Measurements from ENCODE around the gene TICRR.
"Not testable (repeated sequence)": the region's sequence is repeated elsewhere in the genome, so short reads cannot be mapped to it uniquely, and the experiment has no call there.

Gene TICRR

DNA sequence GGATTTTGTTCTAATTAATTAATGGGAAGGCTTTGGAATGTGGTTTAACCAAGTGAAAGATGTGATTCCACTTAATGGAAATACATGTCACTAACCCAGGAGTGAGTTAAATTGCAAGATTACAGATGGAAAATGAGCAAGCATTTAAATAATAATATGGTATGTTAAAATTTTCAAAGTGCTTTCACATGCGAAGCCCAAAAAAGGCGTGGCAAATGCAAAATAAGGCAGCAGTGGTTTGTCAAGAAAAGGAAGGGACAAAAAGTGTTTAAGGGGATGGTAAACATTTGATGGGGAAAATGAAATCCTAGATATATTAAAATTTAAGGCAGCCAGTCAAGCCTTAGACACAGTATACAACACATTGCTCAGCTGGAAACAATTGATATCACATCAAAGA lies 2.9 kb downstream of the TICRR start:
- CTCF ChIA-PET: interaction anchor here (0.7 to 1.7 kb wide), 2 partner anchors 23 to 86 kb away, joined by 4 read pairs; no protein-coding TSS in a partner anchor
- POLR2A ChIA-PET: no interaction called here
- DNase-seq (ENCODE audit: extremely low spot score): no peak
- no peak for TF ChIP-seq SP1 (IDR thresholded peaks at IDR 0.05)
- no peak for TF ChIP-seq ARNT (IDR thresholded peaks at IDR 0.05)
- TF ChIP-seq FOXM1 (IDR thresholded peaks at IDR 0.05; ENCODE audit: borderline replicate concordance): no peak

DNA sequence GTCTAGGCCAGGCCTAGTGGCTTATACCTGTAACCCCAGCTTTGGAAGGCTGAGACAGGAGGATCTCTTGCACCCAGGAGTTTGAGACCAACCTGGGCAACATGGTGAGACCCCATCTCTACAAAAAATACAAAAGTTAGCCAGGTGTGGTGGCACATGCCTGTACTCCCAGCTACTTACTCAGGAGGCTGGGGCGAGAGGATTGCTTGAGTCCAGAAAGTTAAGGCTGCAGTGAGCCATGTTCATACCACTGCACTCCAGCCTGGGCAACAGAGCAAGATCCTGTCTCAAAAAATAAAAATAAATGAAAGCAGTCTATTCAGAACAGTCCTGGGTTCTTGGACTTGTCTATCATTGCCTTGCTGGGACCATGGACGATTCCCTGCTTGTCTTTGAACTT lies 5.5 kb downstream of the TICRR start:
- DNase-seq (ENCODE audit: extremely low spot score); POLR2A ChIA-PET: not testable (repeated sequence)
- CTCF ChIA-PET: interaction anchor here (0.6 kb wide), 1 partner anchor 38 kb away, joined by 7 read pairs; no protein-coding TSS in a partner anchor

GRCh38 chr15:89586651-89587050 lies 11.4 kb downstream of the TICRR start:
- CTCF ChIA-PET: no interaction called here
- POLR2A ChIA-PET: interaction anchor here (7.8 kb wide), 1 partner anchor 12 kb away, joined by 44 read pairs; the partner anchor contains the start of gene TICRR
- no peak for DNase-seq (ENCODE audit: extremely low spot score)
- no peak for TF ChIP-seq ARNT (IDR thresholded peaks at IDR 0.05)
- TF ChIP-seq FOXK2 (IDR thresholded peaks at IDR 0.05): no peak
- TF ChIP-seq, protein P1, sequence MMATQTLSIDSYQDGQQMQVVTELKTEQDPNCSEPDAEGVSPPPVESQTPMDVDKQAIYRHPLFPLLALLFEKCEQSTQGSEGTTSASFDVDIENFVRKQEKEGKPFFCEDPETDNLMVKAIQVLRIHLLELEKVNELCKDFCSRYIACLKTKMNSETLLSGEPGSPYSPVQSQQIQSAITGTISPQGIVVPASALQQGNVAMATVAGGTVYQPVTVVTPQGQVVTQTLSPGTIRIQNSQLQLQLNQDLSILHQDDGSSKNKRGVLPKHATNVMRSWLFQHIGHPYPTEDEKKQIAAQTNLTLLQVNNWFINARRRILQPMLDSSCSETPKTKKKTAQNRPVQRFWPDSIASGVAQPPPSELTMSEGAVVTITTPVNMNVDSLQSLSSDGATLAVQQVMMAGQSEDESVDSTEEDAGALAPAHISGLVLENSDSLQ (IDR thresholded peaks at IDR 0.05): no peak
- TF ChIP-seq NFRKB (IDR thresholded peaks at IDR 0.05): no peak
- no peak for TF ChIP-seq TARDBP (IDR thresholded peaks at IDR 0.05)
- no peak for TF ChIP-seq HDGF (IDR thresholded peaks at IDR 0.05; ENCODE audit: borderline replicate concordance)
- no peak for TF ChIP-seq SUZ12 (IDR thresholded peaks at IDR 0.05)
- no peak for TF ChIP-seq ZNF384 (IDR thresholded peaks at IDR 0.05)
- TF ChIP-seq FOXM1 (IDR thresholded peaks at IDR 0.05; ENCODE audit: borderline replicate concordance): no peak
- no peak for TF ChIP-seq LEF1 (IDR thresholded peaks at IDR 0.05; ENCODE audit: borderline replicate concordance)

DNA sequence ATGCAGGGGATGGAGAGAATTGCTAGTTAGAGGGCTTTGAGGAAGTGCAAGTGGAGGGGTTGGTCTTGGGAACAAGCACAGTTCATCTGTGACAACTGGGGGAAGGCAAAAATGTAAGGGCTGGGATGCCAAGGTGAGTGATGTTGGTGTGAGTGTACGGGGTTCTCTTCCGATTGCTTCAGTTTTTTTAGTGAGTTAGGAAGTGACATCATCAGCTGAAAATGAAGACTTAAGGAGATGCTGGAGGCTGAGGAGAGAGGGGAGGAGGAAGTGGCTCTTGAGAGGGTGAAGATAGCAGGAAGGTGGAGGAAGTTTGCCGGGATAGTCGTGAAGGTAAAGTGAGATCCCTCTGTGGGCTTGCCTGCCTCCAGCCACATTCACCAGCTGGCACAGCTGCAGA lies 12.7 kb downstream of the TICRR start:
- POLR2A ChIA-PET: interaction anchor here (7.8 kb wide), 1 partner anchor 13 kb away, joined by 44 read pairs; the partner anchor contains the start of gene TICRR
- CTCF ChIA-PET: interaction anchor here (1.0 kb wide), 1 partner anchor 12 kb away, joined by 3 read pairs; no protein-coding TSS in a partner anchor
- DNase-seq (ENCODE audit: extremely low spot score): no peak
- TF ChIP-seq FOXA1 (IDR thresholded peaks at IDR 0.05) (no peak), BHLHE40 (IDR thresholded peaks at IDR 0.05; ENCODE audit: borderline replicate concordance) (no peak), NFRKB (IDR thresholded peaks at IDR 0.05) (no peak), ELF4 (IDR thresholded peaks at IDR 0.05) (no peak), SP1 (IDR thresholded peaks at IDR 0.05) (no peak), ZNF384 (IDR thresholded peaks at IDR 0.05) (no peak), SUZ12 (IDR thresholded peaks at IDR 0.05) (no peak), HDGF (IDR thresholded peaks at IDR 0.05; ENCODE audit: borderline replicate concordance) (no peak), FOXM1 (IDR thresholded peaks at IDR 0.05; ENCODE audit: borderline replicate concordance) (no peak)
- TF ChIP-seq, protein P1 (IDR thresholded peaks at IDR 0.05): no peak

DNA sequence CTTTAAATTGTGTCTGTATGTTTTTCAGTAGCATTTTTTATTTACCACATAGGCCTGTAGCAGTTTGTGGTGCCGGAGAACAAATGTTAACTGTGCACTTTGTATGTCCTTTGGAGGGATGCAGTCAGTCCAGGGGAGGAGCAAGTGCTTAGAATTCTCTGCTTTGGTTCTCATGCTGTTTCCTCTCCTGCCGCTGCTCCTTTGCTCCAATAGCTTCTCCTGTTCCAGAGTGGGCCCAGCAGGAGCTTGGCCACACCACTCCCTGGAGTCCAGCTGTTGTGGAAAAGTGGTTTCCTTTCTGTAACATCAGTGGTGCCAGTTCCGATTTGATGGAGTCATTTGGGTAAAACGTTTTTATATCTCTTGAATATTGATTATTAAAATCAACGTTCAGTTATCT lies 16.6 kb downstream of the TICRR start:
- TF ChIP-seq SUZ12 (IDR thresholded peaks at IDR 0.05): no peak
- no peak for TF ChIP-seq TARDBP (IDR thresholded peaks at IDR 0.05)
- TF ChIP-seq, protein P1 (IDR thresholded peaks at IDR 0.05): no peak
- no peak for TF ChIP-seq FOXK2 (IDR thresholded peaks at IDR 0.05)
- no peak for DNase-seq (ENCODE audit: extremely low spot score)
- ChIA-PET CTCF (no interaction called here), POLR2A (interaction anchor here (7.8 kb wide), 1 partner anchor 17 kb away, joined by 44 read pairs; the partner anchor contains the start of gene TICRR)

DNA sequence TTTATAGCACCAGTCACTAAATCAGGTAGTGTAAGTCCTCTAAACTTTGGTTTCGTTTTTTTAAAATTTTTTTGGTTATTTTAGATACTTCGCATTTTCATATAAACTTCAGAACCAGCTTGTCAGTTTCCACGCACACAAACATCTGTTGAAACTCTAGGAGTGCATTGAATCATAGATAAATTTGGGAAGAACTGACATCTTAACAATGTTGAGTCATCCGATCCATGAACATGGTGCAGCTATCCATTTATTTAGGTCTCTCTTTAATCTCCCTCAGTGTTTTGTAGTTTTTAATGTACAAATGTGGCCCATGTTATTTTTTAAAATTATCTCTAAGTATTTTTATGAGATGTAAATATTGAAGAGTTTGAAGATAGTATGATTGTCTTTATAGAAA lies 17.7 kb downstream of the TICRR start:
- no peak for DNase-seq (ENCODE audit: extremely low spot score)
- no peak for TF ChIP-seq L3MBTL2 (conservative IDR thresholded peaks at IDR 0.05)
- TF ChIP-seq LEF1 (IDR thresholded peaks at IDR 0.05; ENCODE audit: borderline replicate concordance): no peak
- no peak for TF ChIP-seq ZNF384 (IDR thresholded peaks at IDR 0.05)
- no peak for TF ChIP-seq FOXA1 (IDR thresholded peaks at IDR 0.05)
- TF ChIP-seq ARNT (IDR thresholded peaks at IDR 0.05): no peak
- TF ChIP-seq NFRKB (IDR thresholded peaks at IDR 0.05): no peak
- no peak for TF ChIP-seq HDGF (IDR thresholded peaks at IDR 0.05; ENCODE audit: borderline replicate concordance)
- no peak for TF ChIP-seq SP1 (IDR thresholded peaks at IDR 0.05)
- no peak for TF ChIP-seq FOXK2 (IDR thresholded peaks at IDR 0.05)
- TF ChIP-seq, protein P1 (IDR thresholded peaks at IDR 0.05): no peak
- TF ChIP-seq TARDBP (IDR thresholded peaks at IDR 0.05): no peak
- no peak for TF ChIP-seq BHLHE40 (IDR thresholded peaks at IDR 0.05; ENCODE audit: borderline replicate concordance)
- no peak for TF ChIP-seq ELF4 (IDR thresholded peaks at IDR 0.05)
- TF ChIP-seq SUZ12 (IDR thresholded peaks at IDR 0.05): no peak
- CTCF ChIA-PET: no interaction called here
- POLR2A ChIA-PET: interaction anchor here (1.0 kb wide), 1 partner anchor 18 kb away, joined by 3 read pairs; the partner anchor contains the start of gene TICRR

GRCh38 chr15:89599021-89599420 lies 23.8 kb downstream of the TICRR start:
- TF ChIP-seq ZNF384 (IDR thresholded peaks at IDR 0.05) (no peak), CTBP1 (IDR thresholded peaks at IDR 0.05; ENCODE audit: borderline replicate concordance) (no peak), FOXA1 (IDR thresholded peaks at IDR 0.05) (no peak), ELF4 (IDR thresholded peaks at IDR 0.05) (no peak), BHLHE40 (IDR thresholded peaks at IDR 0.05; ENCODE audit: borderline replicate concordance) (no peak)
- CTCF ChIA-PET: no interaction called here
- POLR2A ChIA-PET: no interaction called here
- no peak for DNase-seq (ENCODE audit: extremely low spot score)
